Activated CD4-positive, alpha-beta memory T cell treated with anti-CD3 and anti-CD28 coated beads for 36 hours (primary cell): ENCODE data around the gene CDKAL1. TPM values are rescaled to one million over a fixed set of nuclear protein-coding genes. Genes with fewer than 3 reads are reported as not detected.
A peak's percentile ranks its signal among the peaks of the same experiment; 100 is the strongest.

Experiments
- CTCF ChIA-PET: fragments of 350-600 bp; sonication (Branson Sonifier 250); formaldehyde crosslinking; loops from one replicate; lab custom pipeline; 2021; ENCODE audit warnings: antibody characterized with exemption, inconsistent platforms; lab: Charles Lee
- POLR2A ChIA-PET: fragments of 350-600 bp; sonication (Branson Sonifier 250); formaldehyde crosslinking; loops from one replicate; lab custom pipeline; 2021; ENCODE audit warnings: antibody characterized with exemption; lab: Charles Lee
- DNase-seq: peaks from one replicate; pipeline ENCODE4 v3.0.0-alpha.2; 2020
- H3K27ac Mint-ChIP-seq: one replicate; pipeline ENCODE4 v1.8.0; 2021; ENCODE audit warnings: mixed read lengths
- H3K27me3 Mint-ChIP-seq: one replicate; pipeline ENCODE4 v1.8.0; 2021; ENCODE audit warnings: mixed read lengths
- H3K36me3 Mint-ChIP-seq: one replicate; pipeline ENCODE4 v1.8.0; 2021; ENCODE audit warnings: mixed read lengths
- H3K4me1 Mint-ChIP-seq: one replicate; pipeline ENCODE4 v1.8.0; 2021; ENCODE audit warnings: low read depth, mixed read lengths
- H3K4me3 Mint-ChIP-seq: one replicate; pipeline ENCODE4 v1.8.0; 2021; ENCODE audit warnings: mild to moderate bottlenecking, mixed read lengths
- H3K9me3 Mint-ChIP-seq: one replicate; pipeline ENCODE4 v1.8.0; 2021; ENCODE audit warnings: mixed read lengths
- intact Hi-C: fragments of 100-400 bp; cut with micrococcal nuclease; formaldehyde crosslinking; loops from one replicate; pipeline ENCODE4 v1.15.1; 2023
- total RNA-seq, 2 experiments: library from RNA; stranded (reverse); gene quantifications; one replicate each; pipeline ENCODE4 v1.2.3, GENCODE V29; 2021

Gene CDKAL1
- total RNA-seq, 2 experiments from 2014 or later: 23.1 to 23.2 TPM

GRCh38 chr6:20845592-20845991 lies 311.3 kb downstream of the CDKAL1 start:
- POLR2A ChIA-PET: no interaction called here
- DNase-seq: no peak
- H3K27me3 Mint-ChIP-seq: no peaks in the 10 kb centered on the region
- intact Hi-C loops: loop anchor here (10.0 kb wide), 1 partner anchor 261 kb away; no protein-coding TSS in a partner anchor
- no peak overlapping the region for H3K4me3 Mint-ChIP-seq
- H3K4me1 Mint-ChIP-seq: peaks cover 14% of the 10 kb centered on the region
- no peaks in the 10 kb centered on the region for H3K9me3 Mint-ChIP-seq
- CTCF ChIA-PET: no interaction called here
- H3K36me3 Mint-ChIP-seq: peaks cover 25% of the 10 kb centered on the region
- H3K27ac Mint-ChIP-seq: no peak overlapping the region

- no peak overlapping the region for H3K27ac Mint-ChIP-seq
- H3K27me3 Mint-ChIP-seq: no peaks in the 10 kb centered on the region
- DNase-seq: peak; percentile 19
- H3K4me1 Mint-ChIP-seq: peaks cover 13% of the 10 kb centered on the region
- ChIA-PET POLR2A (no interaction called here), CTCF (no interaction called here)
- H3K9me3 Mint-ChIP-seq: no peaks in the 10 kb centered on the region
- no peak overlapping the region for H3K4me3 Mint-ChIP-seq
- peaks cover 25% of the 10 kb centered on the region for H3K36me3 Mint-ChIP-seq
- intact Hi-C loops: loop anchor here (10.0 kb wide), 1 partner anchor 262 kb away; no protein-coding TSS in a partner anchor
Observed at GRCh38 chr6:20846602-20847028, 312.4 kb downstream of the CDKAL1 start.

GRCh38 chr6:20847904-20848303 lies 313.6 kb downstream of the CDKAL1 start:
- Mint-ChIP-seq H3K9me3 (no peaks in the 10 kb centered on the region), H3K27me3 (no peaks in the 10 kb centered on the region), H3K27ac (no peak overlapping the region), H3K36me3 (peaks cover 25% of the 10 kb centered on the region), H3K4me1 (peaks cover 13% of the 10 kb centered on the region), H3K4me3 (no peak overlapping the region)
- CTCF ChIA-PET: no interaction called here
- intact Hi-C loops: loop anchor here (10.0 kb wide), 1 partner anchor 263 kb away; no protein-coding TSS in a partner anchor
- POLR2A ChIA-PET: no interaction called here
- no peak for DNase-seq

GRCh38 chr6:20850686-20851416 lies 316.6 kb downstream of the CDKAL1 start:
- ChIA-PET CTCF (no interaction called here), POLR2A (no interaction called here)
- H3K27me3 Mint-ChIP-seq: no peaks in the 10 kb centered on the region
- intact Hi-C loops: no loop called here
- H3K4me1 Mint-ChIP-seq: peaks cover 10% of the 10 kb centered on the region
- no peak overlapping the region for H3K4me3 Mint-ChIP-seq
- H3K9me3 Mint-ChIP-seq: no peaks in the 10 kb centered on the region
- H3K27ac Mint-ChIP-seq: no peak overlapping the region
- peaks cover 19% of the 10 kb centered on the region for H3K36me3 Mint-ChIP-seq
- DNase-seq: no peak

- Mint-ChIP-seq H3K9me3 (no peaks in the 10 kb centered on the region), H3K4me1 (peaks cover 3% of the 10 kb centered on the region), H3K4me3 (no peak overlapping the region), H3K27me3 (no peaks in the 10 kb centered on the region), H3K36me3 (peaks cover 12% of the 10 kb centered on the region), H3K27ac (no peak overlapping the region)
- DNase-seq: no peak
- intact Hi-C loops: no loop called here
- POLR2A ChIA-PET: no interaction called here
- CTCF ChIA-PET: interaction anchor here (1.6 kb wide), 1 partner anchor 15 kb away, joined by 3 read pairs; no protein-coding TSS in a partner anchor
Observed at GRCh38 chr6:20851795-20852194, 317.5 kb downstream of the CDKAL1 start.

GRCh38 chr6:20853828-20854227 lies 319.6 kb downstream of the CDKAL1 start:
- no peaks in the 10 kb centered on the region for H3K4me1 Mint-ChIP-seq
- intact Hi-C loops: no loop called here
- ChIA-PET POLR2A (no interaction called here), CTCF (no interaction called here)
- H3K27me3 Mint-ChIP-seq: no peaks in the 10 kb centered on the region
- no peak overlapping the region for H3K4me3 Mint-ChIP-seq
- H3K36me3 Mint-ChIP-seq: no peaks in the 10 kb centered on the region
- no peaks in the 10 kb centered on the region for H3K9me3 Mint-ChIP-seq
- no peak for DNase-seq
- no peak overlapping the region for H3K27ac Mint-ChIP-seq

GRCh38 chr6:20856681-20857288 lies 322.5 kb downstream of the CDKAL1 start:
- CTCF ChIA-PET: no interaction called here

GRCh38 chr6:20861481-20861880 lies 327.2 kb downstream of the CDKAL1 start:
- Mint-ChIP-seq H3K27ac (no peak overlapping the region), H3K9me3 (no peaks in the 10 kb centered on the region), H3K4me3 (no peak overlapping the region), H3K36me3 (peaks cover 5% of the 10 kb centered on the region), H3K4me1 (no peaks in the 10 kb centered on the region), H3K27me3 (no peaks in the 10 kb centered on the region)
- no peak for DNase-seq
- ChIA-PET CTCF (no interaction called here), POLR2A (no interaction called here)
- intact Hi-C loops: no loop called here

More at GRCh38 chr6:20856681-20857288, 322.5 kb downstream of the CDKAL1 start:
- no peak overlapping the region for H3K4me3 Mint-ChIP-seq
- H3K4me1 Mint-ChIP-seq: no peaks in the 10 kb centered on the region
- POLR2A ChIA-PET: no interaction called here
- H3K9me3 Mint-ChIP-seq: no peaks in the 10 kb centered on the region
- no peaks in the 10 kb centered on the region for H3K27me3 Mint-ChIP-seq
- H3K27ac Mint-ChIP-seq: no peak overlapping the region
- peaks cover 5% of the 10 kb centered on the region for H3K36me3 Mint-ChIP-seq
- intact Hi-C loops: no loop called here
- no peak for DNase-seq

GRCh38 chr6:20866036-20866435 lies 331.8 kb downstream of the CDKAL1 start:
- CTCF ChIA-PET: no interaction called here
- DNase-seq: no peak
- H3K4me1 Mint-ChIP-seq: no peaks in the 10 kb centered on the region
- POLR2A ChIA-PET: no interaction called here
- no peaks in the 10 kb centered on the region for H3K9me3 Mint-ChIP-seq
- intact Hi-C loops: no loop called here
- H3K27ac Mint-ChIP-seq: no peak overlapping the region
- H3K4me3 Mint-ChIP-seq: no peak overlapping the region
- no peaks in the 10 kb centered on the region for H3K27me3 Mint-ChIP-seq
- peaks cover 3% of the 10 kb centered on the region for H3K36me3 Mint-ChIP-seq

GRCh38 chr6:20866935-20867703 lies 332.9 kb downstream of the CDKAL1 start:
- DNase-seq: no peak
- no peak overlapping the region for H3K4me3 Mint-ChIP-seq
- ChIA-PET CTCF (interaction anchor here (0.8 kb wide), 1 partner anchor 15 kb away, joined by 3 read pairs; no protein-coding TSS in a partner anchor), POLR2A (no interaction called here)
- no peak overlapping the region for H3K27ac Mint-ChIP-seq
- H3K9me3 Mint-ChIP-seq: no peaks in the 10 kb centered on the region
- peaks cover 4% of the 10 kb centered on the region for H3K36me3 Mint-ChIP-seq
- no peaks in the 10 kb centered on the region for H3K27me3 Mint-ChIP-seq
- no peaks in the 10 kb centered on the region for H3K4me1 Mint-ChIP-seq
- intact Hi-C loops: no loop called here

- ChIA-PET CTCF (no interaction called here), POLR2A (no interaction called here)
- no peaks in the 10 kb centered on the region for H3K4me1 Mint-ChIP-seq
- intact Hi-C loops: no loop called here
- no peak overlapping the region for H3K27ac Mint-ChIP-seq
- no peak overlapping the region for H3K4me3 Mint-ChIP-seq
- no peaks in the 10 kb centered on the region for H3K27me3 Mint-ChIP-seq
- H3K36me3 Mint-ChIP-seq: peaks cover 4% of the 10 kb centered on the region
- no peaks in the 10 kb centered on the region for H3K9me3 Mint-ChIP-seq
- no peak for DNase-seq
Observed at GRCh38 chr6:20868397-20869096, 334.3 kb downstream of the CDKAL1 start.

GRCh38 chr6:20870021-20870420 lies 335.8 kb downstream of the CDKAL1 start:
- no peaks in the 10 kb centered on the region for H3K9me3 Mint-ChIP-seq
- CTCF ChIA-PET: no interaction called here
- no peaks in the 10 kb centered on the region for H3K27me3 Mint-ChIP-seq
- no peak for DNase-seq
- H3K27ac Mint-ChIP-seq: no peak overlapping the region
- peaks cover 4% of the 10 kb centered on the region for H3K36me3 Mint-ChIP-seq
- H3K4me3 Mint-ChIP-seq: no peak overlapping the region
- POLR2A ChIA-PET: no interaction called here
- intact Hi-C loops: loop anchor here (10.0 kb wide), 1 partner anchor 285 kb away; no protein-coding TSS in a partner anchor
- no peaks in the 10 kb centered on the region for H3K4me1 Mint-ChIP-seq
